Bronchial epithelial cell (primary cell): Measurements from ENCODE around the gene PPP1R12B. TPM values are rescaled to one million over a fixed set of nuclear protein-coding genes. Genes with fewer than 3 reads are reported as not detected.
"Not testable (repeated sequence)": the region's sequence is repeated elsewhere in the genome, so short reads cannot be mapped to it uniquely, and the experiment has no call there.

Experiments
- DNase-seq: peaks from one replicate; pipeline ENCODE4 v3.0.0-alpha.2; 2010; ENCODE audit warnings: low read depth
- FAIRE-seq: peaks from 2 replicates; lab custom pipeline; 2011; peaks lifted over from hg19 to GRCh38; lab: Jason Lieb, UNC
- H3K27me3 ChIP-seq: 2 replicates; pipeline ENCODE4 v1.5.1; 2011; ENCODE audit warnings: low read length; ENCODE audit not compliant: control insufficient read depth, insufficient read depth
- H3K36me3 ChIP-seq: 2 replicates; pipeline ENCODE4 v1.5.1; 2011; ENCODE audit warnings: low read length; ENCODE audit not compliant: control insufficient read depth, insufficient read depth
- H3K4me3 ChIP-seq: 2 replicates; pipeline ENCODE4 v1.5.1; 2011; ENCODE audit warnings: mild to moderate bottlenecking, low read depth, low read length, control low read depth
- CTCF ChIP-seq: IDR thresholded peaks from 2 replicates; pipeline ENCODE4 v1.5.1; 2011; ENCODE audit warnings: mild to moderate bottlenecking, moderate library complexity, low read length, control low read depth, inconsistent platforms; ENCODE audit not compliant: insufficient read depth, severe bottlenecking
- total RNA-seq: library from RNA; depleted of rRNA; stranded (reverse); fragments of >200 nt; gene quantifications from 2 replicates; pipeline ENCODE4 v1.2.1, GENCODE V29; 2014

PPP1R12B gene
- total RNA-seq, 1 donor from 2014 or later = 8.7 TPM

- FAIRE-seq (no peak), DNase-seq (no peak)
- H3K36me3 ChIP-seq = no peaks in the 10 kb centered on the region
- no peak overlapping the region for H3K4me3 ChIP-seq
- TF ChIP-seq CTCF = no peak
- H3K27me3 ChIP-seq = no peaks in the 10 kb centered on the region
Measured at GRCh38 chr1:202547215-202547614, 198.7 kb downstream of the PPP1R12B start.

- H3K36me3 ChIP-seq, H3K27me3 ChIP-seq, FAIRE-seq, H3K4me3 ChIP-seq, DNase-seq: not testable (repeated sequence)
Measured at GRCh38 chr1:202550088-202550487, 201.6 kb downstream of the PPP1R12B start.

GRCh38 chr1:202551683-202552082 lies 203.2 kb downstream of the PPP1R12B start:
- no peak for TF ChIP-seq CTCF
- Histone ChIP-seq H3K27me3 (no peaks in the 10 kb centered on the region), H3K36me3 (no peaks in the 10 kb centered on the region), H3K4me3 (no peak overlapping the region)
- DNase-seq (no peak), FAIRE-seq (peak; percentile 47)

- H3K4me3 ChIP-seq, FAIRE-seq, H3K27me3 ChIP-seq, DNase-seq, H3K36me3 ChIP-seq: not testable (repeated sequence)
Measured at GRCh38 chr1:202552615-202553014, 204.1 kb downstream of the PPP1R12B start.

GRCh38 chr1:202553078-202553477 lies 204.6 kb downstream of the PPP1R12B start:
- FAIRE-seq, DNase-seq: not testable (repeated sequence)

GRCh38 chr1:202553560-202554038 lies 205.1 kb downstream of the PPP1R12B start:
- no peak for FAIRE-seq

More at GRCh38 chr1:202553078-202553477, 204.6 kb downstream of the PPP1R12B start:
- not testable (repeated sequence) for H3K36me3 ChIP-seq, H3K27me3 ChIP-seq, H3K4me3 ChIP-seq

GRCh38 chr1:202554619-202555018 lies 206.1 kb downstream of the PPP1R12B start:
- FAIRE-seq, H3K4me3 ChIP-seq: not testable (repeated sequence)

More at GRCh38 chr1:202553560-202554038, 205.1 kb downstream of the PPP1R12B start:
- DNase-seq = no peak
- Histone ChIP-seq H3K36me3 (no peaks in the 10 kb centered on the region), H3K27me3 (no peaks in the 10 kb centered on the region), H3K4me3 (no peak overlapping the region)
- TF ChIP-seq CTCF = no peak

GRCh38 chr1:202556037-202556436 lies 207.5 kb downstream of the PPP1R12B start:
- H3K36me3 ChIP-seq, DNase-seq, H3K4me3 ChIP-seq, H3K27me3 ChIP-seq, FAIRE-seq: not testable (repeated sequence)

More at GRCh38 chr1:202554619-202555018, 206.1 kb downstream of the PPP1R12B start:
- H3K27me3 ChIP-seq, DNase-seq, H3K36me3 ChIP-seq: not testable (repeated sequence)

GRCh38 chr1:202557662-202558061 lies 209.2 kb downstream of the PPP1R12B start:
- H3K36me3 ChIP-seq, FAIRE-seq, H3K27me3 ChIP-seq, DNase-seq, H3K4me3 ChIP-seq: not testable (repeated sequence)
